Measurements from ENCODE around the gene REEP1. TPM values are rescaled to one million over a fixed set of nuclear protein-coding genes. Genes with fewer than 3 reads are reported as not detected.

Gene REEP1, protein sequence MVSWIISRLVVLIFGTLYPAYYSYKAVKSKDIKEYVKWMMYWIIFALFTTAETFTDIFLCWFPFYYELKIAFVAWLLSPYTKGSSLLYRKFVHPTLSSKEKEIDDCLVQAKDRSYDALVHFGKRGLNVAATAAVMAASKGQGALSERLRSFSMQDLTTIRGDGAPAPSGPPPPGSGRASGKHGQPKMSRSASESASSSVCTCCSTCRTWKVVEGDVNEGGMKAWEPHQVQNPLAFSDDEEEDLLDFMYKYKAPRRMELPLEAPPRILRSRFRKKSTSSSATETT
- 0.55 TPM in 1 of 2 replicates, not detected in the other for total RNA-seq (2014; rRNA removed; shearing (Covaris generic))
- 0.22 and 1.0 TPM in 2 replicates for polyA plus RNA-seq (2014; cell fraction: nucleus; rRNA removed)

DNA sequence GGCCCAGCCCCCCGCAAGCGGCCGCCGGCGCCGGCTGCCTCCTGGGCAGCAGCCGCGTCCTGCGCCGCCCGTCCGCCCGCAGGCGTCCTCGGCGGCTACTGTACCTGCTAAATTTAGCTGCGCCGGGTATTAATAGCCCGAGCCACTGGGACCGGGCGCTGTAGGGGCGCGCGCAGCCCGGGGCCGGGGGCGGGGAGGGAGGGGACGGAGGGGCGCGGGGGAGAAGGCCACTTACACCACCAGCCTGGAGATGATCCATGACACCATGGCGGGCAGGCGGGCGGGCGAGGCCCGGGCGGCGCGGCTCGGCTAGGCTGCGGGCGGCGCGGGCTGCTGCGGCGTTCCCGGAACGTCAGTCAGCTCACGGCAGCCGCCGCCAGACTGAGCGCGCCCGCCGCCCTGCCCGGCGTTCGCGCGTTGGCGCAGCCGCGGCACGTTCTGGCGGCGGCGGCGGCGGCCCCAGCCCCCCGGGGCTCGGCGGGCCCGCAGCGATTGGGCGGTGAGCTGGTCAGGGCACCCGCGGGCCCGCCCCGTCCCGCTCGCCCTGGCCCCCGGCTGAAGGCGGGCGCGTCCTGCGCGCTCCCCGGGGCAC, at the start of gene REEP1:
REEP1 (minus strand) TSS at position 383 of the 592 bp plus-strand sequence; CDS start at position 267, 116 bp downstream.
- no peak for DNase-seq (ENCODE audit: extremely low read depth, low read depth)

DNA sequence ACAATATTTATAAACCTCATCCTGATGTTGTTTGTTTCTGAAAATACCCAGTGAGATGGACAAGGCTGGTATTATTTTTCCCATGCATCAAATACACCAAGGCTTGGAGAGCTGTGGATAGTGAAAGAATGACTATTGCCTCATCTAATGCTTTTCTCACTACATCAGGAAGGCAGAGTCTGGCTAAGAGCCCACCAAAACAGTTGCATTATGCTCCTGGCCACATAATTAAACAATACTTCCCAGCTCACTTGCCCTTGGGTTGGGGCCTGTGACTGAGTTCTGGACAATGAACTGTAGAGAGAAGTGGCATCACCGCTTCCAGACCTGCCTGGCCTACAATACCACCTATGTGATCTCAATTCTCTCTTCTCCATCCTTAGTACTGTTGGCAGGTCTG, 46.4 kb upstream of the REEP1 start:
- no peak for DNase-seq (ENCODE audit: extremely low read depth, low read depth)

- no peak for DNase-seq (ENCODE audit: extremely low read depth, low read depth)
Measured at GRCh38 chr2:86382698-86383097, 45.3 kb upstream of the REEP1 start.

DNA sequence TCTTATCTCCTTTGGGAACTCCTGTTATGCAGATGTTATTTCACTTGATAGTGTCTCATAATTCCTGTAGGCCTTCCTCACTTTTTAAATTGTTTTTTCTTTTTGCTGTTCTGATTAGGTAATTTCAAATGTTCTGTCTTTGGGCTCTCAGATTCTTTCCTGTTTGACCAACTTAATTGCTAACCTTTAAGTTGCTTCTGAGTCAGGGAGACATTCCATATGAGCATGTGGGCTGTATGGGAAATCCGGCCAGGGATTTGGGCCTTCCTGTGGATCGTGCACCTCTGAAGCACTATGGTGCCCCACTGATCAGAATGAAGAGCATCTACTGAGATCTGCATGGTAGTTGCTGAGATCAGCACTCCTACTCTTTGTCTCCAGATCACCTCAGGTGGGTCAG, 44.7 kb upstream of the REEP1 start:
- DNase-seq (ENCODE audit: extremely low read depth, low read depth), result no peak

GRCh38 chr2:86378469-86378868, 41.0 kb upstream of the REEP1 start:
- DNase-seq (ENCODE audit: extremely low read depth, low read depth), result no peak

DNA sequence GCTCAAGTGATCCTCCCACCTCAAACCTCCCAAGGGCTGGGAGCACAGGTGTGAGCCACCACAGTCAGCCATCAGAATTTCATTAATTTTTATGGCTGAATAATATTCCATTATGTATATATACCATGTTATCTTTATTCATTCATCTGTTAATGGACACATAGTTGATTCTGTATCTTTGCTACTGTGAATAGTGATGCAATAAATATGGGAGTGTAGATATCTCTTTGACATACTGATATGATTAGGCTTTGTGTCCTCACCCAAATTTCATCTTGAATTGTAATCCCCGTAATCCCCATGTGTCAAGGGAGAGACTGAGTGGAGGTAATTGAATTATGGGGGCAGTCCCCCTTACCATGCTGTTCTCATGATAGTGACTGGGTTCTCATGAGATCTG, 38.2 kb upstream of the REEP1 start:
- DNase-seq (ENCODE audit: extremely low read depth, low read depth), result no peak

- DNase-seq (ENCODE audit: extremely low read depth, low read depth), result peak; percentile 52
Measured at GRCh38 chr2:86372641-86373502, 35.4 kb upstream of the REEP1 start.

- no peak for DNase-seq (ENCODE audit: extremely low read depth, low read depth)
Measured at GRCh38 chr2:86372133-86372532, 34.7 kb upstream of the REEP1 start.

DNA sequence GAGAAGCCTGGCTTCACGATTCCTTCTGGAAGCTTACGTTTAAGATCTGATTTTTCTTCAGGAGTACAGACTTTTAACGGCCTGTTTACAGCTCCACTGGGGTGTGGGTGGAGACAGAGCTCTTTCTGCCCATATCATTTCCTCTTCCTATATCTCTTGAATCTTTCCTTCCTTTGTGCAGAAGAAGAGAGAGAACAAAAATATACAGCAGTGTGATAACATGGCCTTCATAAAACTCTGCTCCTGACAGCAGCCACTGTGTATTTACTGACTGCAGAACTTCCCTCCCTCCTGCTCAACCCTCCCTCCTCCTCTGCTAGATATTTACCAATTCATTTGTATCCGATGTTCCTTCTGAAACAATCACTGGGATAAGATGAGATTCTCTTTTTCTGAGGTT, 34.1 kb upstream of the REEP1 start:
- DNase-seq (ENCODE audit: extremely low read depth, low read depth), result no peak

- no peak for DNase-seq (ENCODE audit: extremely low read depth, low read depth)
Measured at GRCh38 chr2:86370579-86370978, 33.2 kb upstream of the REEP1 start.

GRCh38 chr2:86368161-86368824, 30.9 kb upstream of the REEP1 start:
- DNase-seq (ENCODE audit: extremely low read depth, low read depth), result peak; percentile 28

DNA sequence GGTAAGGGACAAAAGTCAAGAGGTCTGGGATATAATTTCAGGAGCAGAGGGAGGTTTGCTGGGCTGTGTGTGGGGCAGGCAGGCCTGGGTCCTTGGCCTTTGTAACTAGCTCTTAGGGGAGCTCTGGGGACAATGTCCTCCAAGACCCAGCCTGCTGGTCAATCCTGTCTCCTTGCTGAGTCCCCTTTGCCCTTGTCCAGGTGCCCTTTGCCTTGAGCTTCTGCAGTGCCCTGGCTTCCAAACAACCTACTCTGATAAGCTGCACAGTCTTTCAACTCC, 30.0 kb upstream of the REEP1 start:
- DNase-seq (ENCODE audit: extremely low read depth, low read depth), result no peak

DNA sequence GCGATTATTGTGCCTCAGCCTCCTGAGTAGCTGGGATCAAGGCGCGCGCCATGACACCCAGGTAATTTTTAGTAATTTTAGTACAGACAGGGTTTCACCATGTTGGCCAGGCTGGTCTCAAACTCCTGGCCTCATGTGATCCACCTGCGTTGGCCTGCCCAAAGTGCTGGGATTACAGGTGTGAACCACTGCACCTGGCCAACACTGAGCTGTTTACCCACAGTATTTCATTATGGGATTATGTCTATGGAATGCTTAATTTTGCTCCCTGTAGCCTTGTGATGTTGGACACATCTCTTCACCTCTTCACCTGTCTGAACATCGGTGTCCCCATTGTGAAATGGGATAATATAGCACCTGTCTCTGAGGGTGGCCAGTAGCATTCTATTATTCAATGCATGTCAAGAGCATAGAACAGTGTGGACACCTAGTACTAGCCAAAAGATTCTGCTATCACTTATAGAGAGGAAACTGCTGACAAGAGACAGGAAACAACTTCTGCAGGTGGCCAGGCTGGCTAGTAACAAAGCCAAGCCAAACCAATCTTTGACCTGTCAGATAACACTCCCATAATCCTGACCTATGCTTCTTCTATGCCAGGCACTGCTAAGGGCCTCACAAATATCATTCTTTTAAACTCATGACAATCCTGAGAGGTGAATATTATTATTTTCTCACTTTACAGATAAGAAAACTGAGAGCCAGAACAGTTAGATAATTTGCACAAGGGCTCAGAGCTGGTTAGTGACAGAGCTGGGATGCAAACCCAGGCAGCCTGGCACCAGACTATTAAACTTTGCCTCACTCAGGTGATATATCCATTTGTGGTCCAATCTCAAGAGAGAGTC, 29.4 kb upstream of the REEP1 start:
- no peak for DNase-seq (ENCODE audit: extremely low read depth, low read depth)

GRCh38 chr2:86364894-86365293, 27.5 kb upstream of the REEP1 start:
- DNase-seq (ENCODE audit: extremely low read depth, low read depth), result no peak

DNA sequence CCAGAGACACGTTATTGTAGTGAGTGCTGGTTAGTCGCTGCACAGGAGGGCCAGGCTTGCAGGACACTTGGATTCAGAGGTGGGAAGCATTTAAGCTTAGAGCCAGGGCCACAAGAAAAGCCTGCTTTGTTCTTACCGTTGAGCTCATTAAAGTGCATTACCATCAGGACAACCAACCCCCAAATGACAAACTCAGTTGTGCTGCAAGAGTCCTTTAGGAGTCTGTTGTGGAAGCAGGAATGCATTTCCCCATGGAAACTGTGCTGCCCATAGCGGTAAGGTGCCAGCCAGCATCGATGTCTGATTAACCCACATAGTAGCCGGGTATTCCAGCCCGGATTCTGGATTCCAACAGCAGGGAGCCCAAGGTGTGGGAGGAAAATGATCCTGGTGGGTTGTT, 23.4 kb upstream of the REEP1 start:
- DNase-seq (ENCODE audit: extremely low read depth, low read depth), result no peak

- DNase-seq (ENCODE audit: extremely low read depth, low read depth), result no peak
Measured at GRCh38 chr2:86358957-86359356, 21.5 kb upstream of the REEP1 start.

DNA sequence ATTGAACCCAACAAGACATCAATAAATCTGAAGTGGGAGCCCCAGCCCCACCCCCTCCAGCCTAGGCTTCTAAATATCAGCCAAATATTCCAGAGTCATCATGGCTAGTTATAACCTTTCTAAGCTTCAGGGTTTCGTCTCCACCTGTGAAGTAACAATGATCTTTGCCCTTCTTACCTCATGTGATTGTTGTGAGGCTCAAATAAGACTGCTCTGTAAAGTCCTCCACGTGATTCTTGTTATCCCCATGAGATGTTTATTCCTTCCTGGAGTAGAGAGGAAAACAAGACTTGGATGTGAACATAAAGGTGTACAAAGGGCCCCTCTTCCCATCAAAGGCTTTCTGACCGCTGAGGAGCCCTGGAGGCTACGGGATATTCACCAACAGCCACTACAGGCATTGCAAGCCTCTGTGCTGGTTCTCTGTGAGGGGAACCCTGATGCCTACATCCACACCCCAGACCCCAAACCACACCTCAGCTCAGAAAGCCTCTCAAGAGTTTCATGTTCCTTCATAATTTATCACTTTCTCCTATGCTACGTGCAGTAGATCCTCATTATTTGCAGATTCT, 20.1 kb upstream of the REEP1 start:
- no peak for DNase-seq (ENCODE audit: extremely low read depth, low read depth)

- no peak for DNase-seq (ENCODE audit: extremely low read depth, low read depth)
Measured at GRCh38 chr2:86352727-86353221, 15.3 kb upstream of the REEP1 start.

DNA sequence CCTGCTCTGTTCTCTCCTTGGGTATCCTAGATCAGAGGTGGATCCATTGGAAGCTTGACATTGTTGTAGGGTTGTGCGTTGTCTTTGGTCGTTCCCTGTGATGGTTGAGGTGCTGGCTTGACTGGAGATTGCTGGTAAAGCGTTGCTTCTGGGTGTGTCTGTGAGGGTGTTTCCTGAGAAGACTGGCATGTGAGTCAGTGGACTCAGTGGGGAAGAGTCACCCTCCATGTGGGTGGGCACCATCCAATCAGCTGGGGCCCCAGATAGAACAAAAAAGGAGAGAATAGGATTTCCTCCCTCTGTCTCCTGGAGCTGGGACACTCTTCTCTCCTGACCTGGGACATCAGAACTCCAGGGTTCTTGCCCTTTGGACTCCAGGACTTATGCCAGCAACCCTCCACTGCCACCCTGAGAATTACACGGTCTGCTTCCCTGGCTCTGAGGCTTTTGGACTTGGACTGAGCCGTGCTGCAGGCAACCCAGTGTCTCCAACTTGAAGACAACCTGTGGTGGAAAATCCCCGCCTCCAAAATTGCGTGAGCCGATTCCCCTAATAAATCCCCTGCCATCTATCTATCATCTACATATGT, 14.8 kb upstream of the REEP1 start:
- no peak for DNase-seq (ENCODE audit: extremely low read depth, low read depth)
